ENCODE measurements around the gene C1orf159. TPM values are rescaled to one million over a fixed set of nuclear protein-coding genes. Genes with fewer than 3 reads are reported as not detected.
A peak's percentile ranks its signal among the peaks of the same experiment; 100 is the strongest.
"Not testable (repeated sequence)": the region's sequence is repeated elsewhere in the genome, so short reads cannot be mapped to it uniquely, and the experiment has no call there.

Gene C1orf159
- total RNA-seq, 1 experiment from 2014 or later, result 10.0 TPM

- in situ Hi-C loops (cut with HindIII; ENCODE audit: low pct_unique_long_range_greater_than_20kb, low sequenced_read_pairs), result no loop called here
Observed at GRCh38 chr1:1068517-1069055, 47.3 kb downstream of the C1orf159 start.

GRCh38 chr1:1067860-1068516 lies 47.9 kb downstream of the C1orf159 start:
- in situ Hi-C loops (cut with HindIII; ENCODE audit: low pct_unique_long_range_greater_than_20kb, low sequenced_read_pairs), result no loop called here

More at GRCh38 chr1:1068517-1069055, 47.3 kb downstream of the C1orf159 start:
- peak; percentile 20 for DNase-seq (ENCODE audit: low read depth, low spot score)

GRCh38 chr1:1067284-1067859 lies 48.5 kb downstream of the C1orf159 start:
- in situ Hi-C loops (cut with HindIII; ENCODE audit: low pct_unique_long_range_greater_than_20kb, low sequenced_read_pairs), result no loop called here
- DNase-seq (ENCODE audit: low read depth, low spot score), result no peak

More at GRCh38 chr1:1067860-1068516, 47.9 kb downstream of the C1orf159 start:
- no peak for DNase-seq (ENCODE audit: low read depth, low spot score)

- no peak for DNase-seq (ENCODE audit: low read depth, low spot score)
- in situ Hi-C loops (cut with HindIII; ENCODE audit: low pct_unique_long_range_greater_than_20kb, low sequenced_read_pairs), result no loop called here
Observed at GRCh38 chr1:1066403-1067283, 49.2 kb downstream of the C1orf159 start.

- in situ Hi-C loops (cut with HindIII; ENCODE audit: low pct_unique_long_range_greater_than_20kb, low sequenced_read_pairs); DNase-seq (ENCODE audit: low read depth, low spot score): not testable (repeated sequence)
Observed at GRCh38 chr1:1065940-1066304, 50.0 kb downstream of the C1orf159 start.

DNA sequence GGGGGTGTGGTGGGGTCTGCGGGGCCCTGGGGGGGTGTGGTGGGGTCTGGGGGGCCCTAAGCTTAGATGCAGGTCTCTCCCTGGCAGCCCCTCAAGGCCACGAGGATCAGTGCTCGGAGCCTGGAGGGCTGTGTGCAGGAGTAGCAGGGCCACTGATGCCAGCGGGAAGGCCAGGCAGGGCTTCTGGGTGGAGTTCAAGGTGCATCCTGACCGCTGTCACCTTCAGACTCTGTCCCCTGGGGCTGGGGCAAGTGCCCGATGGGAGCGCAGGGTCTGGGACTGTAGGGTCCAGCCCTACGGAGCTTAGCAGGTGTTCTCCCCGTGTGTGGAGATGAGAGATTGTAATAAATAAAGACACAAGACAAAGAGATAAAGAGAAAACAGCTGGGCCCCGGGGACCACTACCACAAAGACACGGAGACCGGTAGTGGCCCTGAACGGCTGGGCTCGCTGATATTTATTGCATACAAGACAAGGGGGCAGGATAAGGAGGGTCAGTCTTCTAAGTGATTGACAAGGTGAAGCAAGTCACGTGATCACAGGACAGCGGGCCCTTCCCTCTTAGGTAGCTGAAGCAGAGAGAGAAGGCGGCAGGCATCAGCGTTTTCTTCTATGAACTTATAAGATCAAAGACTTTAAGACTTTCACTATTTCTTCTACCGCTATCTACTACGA lies 50.5 kb downstream of the C1orf159 start:
- DNase-seq (ENCODE audit: low read depth, low spot score), result no peak
- in situ Hi-C loops (cut with HindIII; ENCODE audit: low pct_unique_long_range_greater_than_20kb, low sequenced_read_pairs), result no loop called here

DNA sequence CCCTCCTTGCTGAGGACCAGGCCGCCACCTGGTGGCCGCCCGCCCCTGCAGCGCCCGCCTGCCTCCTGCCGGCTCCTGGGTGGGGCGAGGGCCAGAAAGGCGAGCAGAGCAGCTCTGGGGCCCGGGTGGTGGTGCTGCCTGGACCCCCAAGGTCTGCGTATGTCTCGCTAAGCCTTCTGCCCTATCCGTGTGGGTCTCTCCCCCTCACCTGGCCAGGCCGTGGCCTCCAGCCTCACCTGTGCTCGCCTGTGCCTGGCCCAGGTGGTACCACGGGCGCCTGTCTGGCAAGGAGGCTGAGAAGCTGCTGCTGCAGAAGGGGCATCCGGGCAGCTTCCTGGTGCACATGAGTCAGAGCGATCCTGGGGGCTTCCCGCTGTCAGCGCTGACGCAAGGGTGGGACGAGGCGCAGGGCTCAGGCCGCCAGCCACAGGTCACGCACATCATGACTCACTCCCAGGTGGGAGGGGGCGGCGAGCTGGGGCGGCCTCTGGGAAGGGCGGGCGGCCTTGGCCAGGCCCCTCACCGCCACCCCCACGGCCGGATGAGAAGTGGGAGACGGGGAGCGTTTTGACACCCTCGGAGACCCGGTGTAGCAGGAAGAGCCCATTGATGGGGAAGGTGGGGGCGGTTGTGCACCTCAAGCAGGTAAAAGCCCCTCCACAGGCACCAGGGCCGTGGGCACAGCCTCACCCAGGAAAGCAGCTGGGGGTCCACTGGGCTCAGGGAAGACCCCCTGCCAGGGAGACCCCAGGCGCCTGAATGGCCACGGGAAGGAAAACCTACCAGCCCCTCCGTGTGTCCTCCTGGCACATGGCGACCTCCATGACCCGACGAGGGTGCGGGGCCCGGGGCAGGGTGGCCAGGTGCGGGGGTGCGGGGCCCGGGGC lies 51.7 kb downstream of the C1orf159 start:
- peak; percentile 61 for DNase-seq (ENCODE audit: low read depth, low spot score)
- in situ Hi-C loops (cut with HindIII; ENCODE audit: low pct_unique_long_range_greater_than_20kb, low sequenced_read_pairs), result no loop called here

DNA sequence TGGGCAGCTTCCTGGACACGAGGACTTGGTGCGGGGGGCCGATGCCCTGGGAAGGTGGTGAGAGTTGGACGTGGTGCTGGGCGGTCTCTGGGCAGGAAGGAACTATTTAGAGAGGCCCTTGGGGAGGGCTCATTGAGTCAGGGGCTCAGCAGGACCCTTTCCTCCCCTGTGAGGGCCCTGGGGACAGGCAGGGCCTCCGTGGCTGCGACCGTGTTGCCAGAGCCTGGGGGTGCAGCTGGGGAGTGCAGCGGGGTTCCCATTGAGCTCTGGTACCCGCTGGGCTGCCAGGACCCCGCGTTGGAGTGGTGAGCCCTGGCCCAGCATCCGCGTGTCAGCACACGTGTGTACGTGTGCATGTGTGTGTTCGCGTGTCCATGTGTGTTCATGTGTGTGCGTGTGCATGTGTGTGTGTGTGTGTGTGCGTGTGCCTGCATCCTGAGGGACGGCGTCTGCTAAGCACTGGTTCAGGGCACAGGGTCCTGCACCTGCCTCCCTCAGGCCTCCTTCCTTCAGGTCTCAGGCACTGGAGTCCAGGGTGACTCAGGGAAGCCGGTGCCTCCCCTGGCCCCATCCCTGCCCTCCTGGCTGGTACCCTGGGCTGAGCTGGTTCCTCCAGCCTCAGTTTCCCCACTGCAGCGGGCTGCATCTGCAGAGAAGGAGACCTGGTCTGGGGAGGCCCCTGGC lies 52.5 kb downstream of the C1orf159 start:
- in situ Hi-C loops (cut with HindIII; ENCODE audit: low pct_unique_long_range_greater_than_20kb, low sequenced_read_pairs), result no loop called here

GRCh38 chr1:1062348-1063163 lies 53.3 kb downstream of the C1orf159 start:
- in situ Hi-C loops (cut with HindIII; ENCODE audit: low pct_unique_long_range_greater_than_20kb, low sequenced_read_pairs), result no loop called here
- no peak for DNase-seq (ENCODE audit: low read depth, low spot score)

More for the DNA sequence above, 52.5 kb downstream of the C1orf159 start:
- no peak for DNase-seq (ENCODE audit: low read depth, low spot score)

GRCh38 chr1:1061682-1062345 lies 54.1 kb downstream of the C1orf159 start:
- DNase-seq (ENCODE audit: low read depth, low spot score), result no peak
- in situ Hi-C loops (cut with HindIII; ENCODE audit: low pct_unique_long_range_greater_than_20kb, low sequenced_read_pairs), result no loop called here

DNA sequence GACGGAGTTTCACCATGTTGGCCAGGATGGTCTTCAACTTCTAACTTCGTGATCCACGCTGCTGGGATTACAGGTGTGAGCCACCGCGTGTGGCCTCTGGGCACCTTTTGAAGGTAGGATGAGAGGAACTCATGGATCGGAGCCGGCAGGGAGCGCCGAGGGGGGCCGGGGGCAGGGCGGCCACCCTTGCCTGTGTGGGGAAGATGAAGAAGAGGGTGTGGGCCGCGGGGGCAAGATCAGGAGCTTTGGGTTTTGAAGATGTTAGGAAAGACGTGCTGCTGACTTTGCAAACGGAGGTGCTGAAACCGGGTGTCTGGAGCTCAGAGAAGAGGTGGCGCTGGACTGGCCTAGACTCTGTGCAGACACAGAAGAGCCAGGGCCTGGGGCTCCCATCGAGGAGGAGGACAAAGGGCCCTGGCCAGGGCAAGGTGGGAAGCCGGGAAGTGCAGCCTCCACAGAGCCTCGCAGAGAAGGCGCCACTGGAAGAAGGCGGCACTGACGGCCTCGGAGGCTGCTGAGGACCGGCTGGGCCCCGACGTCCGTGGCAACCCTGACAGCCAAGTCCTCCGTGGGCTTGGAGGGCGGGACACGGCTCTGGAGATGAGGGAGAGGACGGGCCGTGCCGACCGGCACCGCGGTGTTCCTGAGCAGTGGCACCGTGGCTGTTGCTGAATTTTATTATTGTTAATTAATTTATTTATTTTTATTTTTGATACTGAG lies 55.4 kb downstream of the C1orf159 start:
- in situ Hi-C loops (cut with HindIII; ENCODE audit: low pct_unique_long_range_greater_than_20kb, low sequenced_read_pairs), result no loop called here

DNA sequence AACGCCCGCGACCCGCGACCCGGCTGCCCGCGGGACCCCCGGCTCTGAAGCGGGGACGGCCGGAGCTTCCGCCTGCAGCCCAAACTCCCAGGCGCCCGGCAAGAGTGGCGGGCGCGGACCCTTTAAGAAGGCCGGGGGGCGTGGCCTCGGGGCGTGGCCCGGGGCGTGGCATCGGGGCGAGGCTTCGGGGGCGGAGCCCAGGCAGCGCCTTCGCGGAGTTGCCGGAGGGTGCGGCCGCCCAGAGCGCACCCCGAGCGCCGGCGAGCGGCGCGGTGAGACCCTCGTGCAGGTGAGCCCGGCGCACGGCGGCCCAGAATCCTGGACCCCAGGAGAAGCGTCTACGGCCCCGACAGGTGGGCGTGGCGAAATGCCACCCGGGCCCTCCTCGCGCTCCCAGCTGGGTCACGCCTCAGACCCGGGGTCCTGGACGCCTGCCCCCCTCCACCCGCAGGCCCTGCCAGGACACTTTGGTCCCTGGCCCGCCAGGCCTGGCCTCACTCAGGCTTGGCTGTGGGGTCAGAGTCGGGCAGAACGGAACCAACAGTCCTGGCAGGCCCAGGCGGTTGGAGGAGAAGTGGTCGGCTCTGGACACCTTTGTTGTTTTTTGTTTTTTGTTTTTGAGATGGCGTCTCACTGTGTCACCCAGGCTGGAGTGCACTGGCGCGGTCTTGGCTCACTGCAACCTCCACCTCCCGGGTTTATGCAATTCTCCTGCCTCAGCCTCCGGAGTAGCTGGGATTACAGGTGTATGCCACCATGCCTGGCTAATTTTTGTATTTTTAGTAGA lies 56.2 kb downstream of the C1orf159 start:
- in situ Hi-C loops (cut with HindIII; ENCODE audit: low pct_unique_long_range_greater_than_20kb, low sequenced_read_pairs), result no loop called here

More for the DNA sequence above, 55.4 kb downstream of the C1orf159 start:
- no peak for DNase-seq (ENCODE audit: low read depth, low spot score)

GRCh38 chr1:1058921-1059493 lies 56.9 kb downstream of the C1orf159 start:
- in situ Hi-C loops (cut with HindIII; ENCODE audit: low pct_unique_long_range_greater_than_20kb, low sequenced_read_pairs), result no loop called here
- DNase-seq (ENCODE audit: low read depth, low spot score), result peak; percentile 37

More for the DNA sequence above, 56.2 kb downstream of the C1orf159 start:
- DNase-seq (ENCODE audit: low read depth, low spot score), result peak; percentile 71
